Upper lobe of left lung (tissue), 6 donors: ENCODE data around the gene CETP. TPM values are rescaled to one million over a fixed set of nuclear protein-coding genes. Genes with fewer than 3 reads are reported as not detected.

Experiments
- ATAC-seq, 2 donors: fragments of 200-7000 bp; cut with Tn5 transposase; one replicate each; pipeline ENCODE4 v1.9.1; 2022; ENCODE audit warnings: mild to moderate bottlenecking in 2 of 2, moderate library complexity in 2 of 2; ENCODE audit not compliant: low FRiP score in 2 of 2
- DNase-seq, 2 donors: peaks; one replicate each; pipeline ENCODE4 v3.0.0-alpha.2; 2019 to 2020
- H3K27ac ChIP-seq, 4 donors: fragments of 200-600 bp; sonication (generic); one replicate each; pipeline ENCODE4 v1.5.1; 2016 to 2019
- H3K27me3 ChIP-seq, 4 donors: fragments of 200-600 bp; sonication (generic); one replicate each; pipeline ENCODE4 v1.5.1; 2017 to 2019
- H3K36me3 ChIP-seq, 4 donors: fragments of 200-600 bp; sonication (generic); one replicate each; pipeline ENCODE4 v1.5.1; 2016 to 2019
- H3K4me1 ChIP-seq, 4 donors: fragments of 200-600 bp; sonication (generic); one replicate each; pipeline ENCODE4 v1.5.1; 2018 to 2019
- H3K4me3 ChIP-seq, 4 donors: fragments of 200-600 bp; sonication (generic); one replicate each; pipeline ENCODE4 v1.5.1; 2017 to 2019; ENCODE audit warnings: mild to moderate bottlenecking in 2 of 4, moderate library complexity in 1 of 4
- H3K9me3 ChIP-seq, 4 donors: fragments of 200-600 bp; sonication (generic); one replicate each; pipeline ENCODE4 v1.5.1; 2018 to 2019
- EP300 ChIP-seq, 4 donors: sonication (generic); formaldehyde crosslinking; IDR thresholded peaks; one replicate each; pipeline ENCODE4 v1.5.1; 2017; ENCODE audit warnings: antibody characterized with exemption in 4 of 4, control low read depth in 2 of 4
- POLR2A ChIP-seq, 4 donors: fragments of 450-650 bp; IDR thresholded peaks; one replicate each; pipeline ENCODE4 v1.5.1; 2016 to 2017; ENCODE audit warnings: antibody characterized with exemption in 4 of 4, mild to moderate bottlenecking in 2 of 4
- POLR2AphosphoS5 ChIP-seq, 2 donors: sonication (generic); formaldehyde crosslinking; IDR thresholded peaks; one replicate each; pipeline ENCODE4 v1.5.1; 2017; ENCODE audit warnings: antibody characterized with exemption in 2 of 2
- WGBS, 2 donors: methylation state at CpG; one replicate each; pipeline ENCODE4 v1.1.5; 2017 to 2018; 5-methylcytosine and 5-hydroxymethylcytosine counted together
- total RNA-seq, 6 donors: library from RNA; depleted of rRNA in 4 of 6; stranded (reverse); fragments of >200 nt in 4 of 6; gene quantifications; one replicate each; pipeline versions ENCODE4 v1.1.0 to v1.2.1, GENCODE V29; 2016 to 2021
- TF ChIP-seq, protein P1 (sequence below), 6 experiments: fragments of 450-650 bp in 4 of 6; fragments of 200-600 bp in 2 of 6; sonication (generic) in 2 of 6; IDR thresholded peaks; one replicate each; pipeline ENCODE4 v1.5.1; 2016 to 2019; ENCODE audit warnings: antibody characterized with exemption in 6 of 6
- donor health status: DM: no; HTN: no; CAD: no; lungs with moderate emphysema.
- donor health status: DM: no; HTN: yes; CAD: no; lungs with severe emphysema.

The CETP gene
- total RNA-seq, 6 donors from 2014 or later = 0.29 to 1.5 (median 0.91) TPM; not detected in 1

- Histone ChIP-seq H3K9me3 (no peaks in the 10 kb centered on the region), H3K27ac (no peak overlapping the region), H3K4me1 (no peaks in the 10 kb centered on the region), H3K36me3 (no peaks in the 10 kb centered on the region), H3K4me3 (no peak overlapping the region), H3K27me3 (no peaks in the 10 kb centered on the region)
- DNase-seq (no peak), ATAC-seq (no peak)
- TF ChIP-seq POLR2A (IDR thresholded peaks at IDR 0.05) = no peak
- TF ChIP-seq, protein P1, sequence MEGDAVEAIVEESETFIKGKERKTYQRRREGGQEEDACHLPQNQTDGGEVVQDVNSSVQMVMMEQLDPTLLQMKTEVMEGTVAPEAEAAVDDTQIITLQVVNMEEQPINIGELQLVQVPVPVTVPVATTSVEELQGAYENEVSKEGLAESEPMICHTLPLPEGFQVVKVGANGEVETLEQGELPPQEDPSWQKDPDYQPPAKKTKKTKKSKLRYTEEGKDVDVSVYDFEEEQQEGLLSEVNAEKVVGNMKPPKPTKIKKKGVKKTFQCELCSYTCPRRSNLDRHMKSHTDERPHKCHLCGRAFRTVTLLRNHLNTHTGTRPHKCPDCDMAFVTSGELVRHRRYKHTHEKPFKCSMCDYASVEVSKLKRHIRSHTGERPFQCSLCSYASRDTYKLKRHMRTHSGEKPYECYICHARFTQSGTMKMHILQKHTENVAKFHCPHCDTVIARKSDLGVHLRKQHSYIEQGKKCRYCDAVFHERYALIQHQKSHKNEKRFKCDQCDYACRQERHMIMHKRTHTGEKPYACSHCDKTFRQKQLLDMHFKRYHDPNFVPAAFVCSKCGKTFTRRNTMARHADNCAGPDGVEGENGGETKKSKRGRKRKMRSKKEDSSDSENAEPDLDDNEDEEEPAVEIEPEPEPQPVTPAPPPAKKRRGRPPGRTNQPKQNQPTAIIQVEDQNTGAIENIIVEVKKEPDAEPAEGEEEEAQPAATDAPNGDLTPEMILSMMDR (IDR thresholded peaks at IDR 0.05) = no peak
- TF ChIP-seq EP300 (IDR thresholded peaks at IDR 0.05) = no peak
- TF ChIP-seq POLR2AphosphoS5 (IDR thresholded peaks at IDR 0.05) = no peak
- WGBS, 2 donors = 78 to 81% methylated on average over 11 of the region's 11 CpGs
Measured at GRCh38 chr16:56977823-56978430, 16.2 kb downstream of the CETP start.

- H3K4me1 ChIP-seq = peaks cover 0 to 7% (median 2%) of the 10 kb centered on the region in 4 donors
- TF ChIP-seq POLR2A (IDR thresholded peaks at IDR 0.05) = no peak
- no peak for TF ChIP-seq EP300 (IDR thresholded peaks at IDR 0.05)
- no peak for TF ChIP-seq POLR2AphosphoS5 (IDR thresholded peaks at IDR 0.05)
- TF ChIP-seq, protein P1 (IDR thresholded peaks at IDR 0.05) = no peak
- no peaks in the 10 kb centered on the region for H3K9me3 ChIP-seq
- WGBS, 2 donors = 78 to 90% methylated on average over 4 of the region's 4 CpGs
- no peak overlapping the region for H3K4me3 ChIP-seq
- no peaks in the 10 kb centered on the region for H3K27me3 ChIP-seq
- ATAC-seq (no peak), DNase-seq (no peak)
- no peaks in the 10 kb centered on the region for H3K36me3 ChIP-seq
- no peak overlapping the region for H3K27ac ChIP-seq
Measured at GRCh38 chr16:56980201-56980535, 18.4 kb downstream of the CETP start.

GRCh38 chr16:56980792-56981724 lies 19.3 kb downstream of the CETP start:
- H3K27me3 ChIP-seq = no peaks in the 10 kb centered on the region
- TF ChIP-seq, protein P1 (IDR thresholded peaks at IDR 0.05) = no peak
- no peak for TF ChIP-seq POLR2AphosphoS5 (IDR thresholded peaks at IDR 0.05)
- no peak for TF ChIP-seq EP300 (IDR thresholded peaks at IDR 0.05)
- TF ChIP-seq POLR2A (IDR thresholded peaks at IDR 0.05) = no peak
- DNase-seq (no peak), ATAC-seq (no peak)
- no peak overlapping the region for H3K4me3 ChIP-seq
- H3K9me3 ChIP-seq = no peaks in the 10 kb centered on the region
- WGBS, 2 donors = 85 to 87% methylated on average over 15 to 16 of the region's 16 CpGs
- H3K36me3 ChIP-seq = no peaks in the 10 kb centered on the region
- H3K4me1 ChIP-seq = peaks cover 4 to 11% (median 9%) of the 10 kb centered on the region in 4 donors
- H3K27ac ChIP-seq = no peak overlapping the region

DNA sequence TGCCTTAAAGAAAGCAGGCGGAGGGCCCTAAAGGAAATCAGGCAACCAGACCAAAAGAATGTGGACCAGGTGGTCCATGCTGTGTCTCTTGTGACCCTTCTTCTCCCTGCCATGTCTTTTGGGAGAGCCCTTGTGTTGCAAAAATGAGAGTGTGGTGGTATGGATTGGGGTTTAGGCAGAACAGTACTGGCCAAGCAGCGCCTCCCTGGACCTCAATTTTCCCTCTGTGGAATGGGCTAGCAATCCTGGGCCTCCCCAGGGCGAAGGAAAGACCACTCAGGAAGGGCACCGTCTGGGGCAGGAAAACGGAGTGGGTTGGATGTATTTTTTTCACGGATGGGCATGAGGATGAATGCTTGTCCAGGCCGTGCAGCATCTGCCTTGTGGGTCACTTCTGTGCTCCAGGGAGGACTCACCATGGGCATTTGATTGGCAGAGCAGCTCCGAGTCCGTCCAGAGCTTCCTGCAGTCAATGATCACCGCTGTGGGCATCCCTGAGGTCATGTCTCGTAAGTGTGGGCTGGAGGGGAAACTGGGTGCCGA lies 20.1 kb downstream of the CETP start:
- H3K27ac ChIP-seq = no peak overlapping the region
- H3K27me3 ChIP-seq = no peaks in the 10 kb centered on the region
- no peaks in the 10 kb centered on the region for H3K9me3 ChIP-seq
- no peak for TF ChIP-seq POLR2A (IDR thresholded peaks at IDR 0.05)
- TF ChIP-seq, protein P1 (IDR thresholded peaks at IDR 0.05) = no peak
- TF ChIP-seq POLR2AphosphoS5 (IDR thresholded peaks at IDR 0.05) = no peak
- TF ChIP-seq EP300 (IDR thresholded peaks at IDR 0.05) = no peak
- 87 to 95% methylated on average over 8 to 12 of the region's 12 CpGs for WGBS, 2 donors
- no peaks in the 10 kb centered on the region for H3K36me3 ChIP-seq
- no peak for DNase-seq
- H3K4me3 ChIP-seq = no peak overlapping the region
- H3K4me1 ChIP-seq = peaks cover 9 to 18% (median 12%) of the 10 kb centered on the region in 4 donors
- no peak for ATAC-seq
